ENCODE results near the gene SLC39A5. TPM values are rescaled to one million over a fixed set of nuclear protein-coding genes. Genes with fewer than 3 reads are reported as not detected.

The SLC39A5 gene
- total RNA-seq, 1 donor from 2014 or later, result 0.76 TPM

DNA sequence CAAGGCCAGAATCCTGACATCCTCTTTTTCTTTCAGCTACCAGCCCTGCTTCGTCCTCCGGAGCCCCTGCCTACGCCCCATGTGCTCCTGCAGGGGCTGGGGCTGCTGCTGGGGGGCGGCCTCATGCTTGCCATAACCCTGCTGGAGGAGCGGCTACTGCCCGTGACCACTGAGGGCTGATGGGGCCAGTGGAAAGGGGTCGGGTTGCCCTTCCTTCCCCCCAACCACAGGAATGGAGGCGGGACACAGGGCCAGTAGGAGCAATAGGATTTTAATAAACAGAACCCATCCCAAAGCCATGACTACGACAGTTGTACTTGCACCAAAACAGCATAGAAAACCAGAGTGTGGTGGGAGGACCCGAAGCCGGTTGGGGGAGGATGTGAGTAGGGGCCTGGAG lies 7.7 kb downstream of the SLC39A5 start:
- TF ChIP-seq, protein P1, sequence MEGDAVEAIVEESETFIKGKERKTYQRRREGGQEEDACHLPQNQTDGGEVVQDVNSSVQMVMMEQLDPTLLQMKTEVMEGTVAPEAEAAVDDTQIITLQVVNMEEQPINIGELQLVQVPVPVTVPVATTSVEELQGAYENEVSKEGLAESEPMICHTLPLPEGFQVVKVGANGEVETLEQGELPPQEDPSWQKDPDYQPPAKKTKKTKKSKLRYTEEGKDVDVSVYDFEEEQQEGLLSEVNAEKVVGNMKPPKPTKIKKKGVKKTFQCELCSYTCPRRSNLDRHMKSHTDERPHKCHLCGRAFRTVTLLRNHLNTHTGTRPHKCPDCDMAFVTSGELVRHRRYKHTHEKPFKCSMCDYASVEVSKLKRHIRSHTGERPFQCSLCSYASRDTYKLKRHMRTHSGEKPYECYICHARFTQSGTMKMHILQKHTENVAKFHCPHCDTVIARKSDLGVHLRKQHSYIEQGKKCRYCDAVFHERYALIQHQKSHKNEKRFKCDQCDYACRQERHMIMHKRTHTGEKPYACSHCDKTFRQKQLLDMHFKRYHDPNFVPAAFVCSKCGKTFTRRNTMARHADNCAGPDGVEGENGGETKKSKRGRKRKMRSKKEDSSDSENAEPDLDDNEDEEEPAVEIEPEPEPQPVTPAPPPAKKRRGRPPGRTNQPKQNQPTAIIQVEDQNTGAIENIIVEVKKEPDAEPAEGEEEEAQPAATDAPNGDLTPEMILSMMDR (IDR thresholded peaks at IDR 0.05; ENCODE audit: unreplicated experiment), result no peak
- H3K4me3 Mint-ChIP-seq, result no peak overlapping the region
- DNase-seq (ENCODE audit: low spot score in 2 of 2, unreplicated experiment in 2 of 2), result no peak
- H3K36me3 Mint-ChIP-seq, result peaks cover 19% of the 10 kb centered on the region
- H3K9me3 Mint-ChIP-seq, result no peaks in the 10 kb centered on the region
- no peaks in the 10 kb centered on the region for H3K27me3 Mint-ChIP-seq (ENCODE audit: low read depth)
- no peak overlapping the region for H3K27ac Mint-ChIP-seq
- no peaks in the 10 kb centered on the region for H3K4me1 Mint-ChIP-seq

DNA sequence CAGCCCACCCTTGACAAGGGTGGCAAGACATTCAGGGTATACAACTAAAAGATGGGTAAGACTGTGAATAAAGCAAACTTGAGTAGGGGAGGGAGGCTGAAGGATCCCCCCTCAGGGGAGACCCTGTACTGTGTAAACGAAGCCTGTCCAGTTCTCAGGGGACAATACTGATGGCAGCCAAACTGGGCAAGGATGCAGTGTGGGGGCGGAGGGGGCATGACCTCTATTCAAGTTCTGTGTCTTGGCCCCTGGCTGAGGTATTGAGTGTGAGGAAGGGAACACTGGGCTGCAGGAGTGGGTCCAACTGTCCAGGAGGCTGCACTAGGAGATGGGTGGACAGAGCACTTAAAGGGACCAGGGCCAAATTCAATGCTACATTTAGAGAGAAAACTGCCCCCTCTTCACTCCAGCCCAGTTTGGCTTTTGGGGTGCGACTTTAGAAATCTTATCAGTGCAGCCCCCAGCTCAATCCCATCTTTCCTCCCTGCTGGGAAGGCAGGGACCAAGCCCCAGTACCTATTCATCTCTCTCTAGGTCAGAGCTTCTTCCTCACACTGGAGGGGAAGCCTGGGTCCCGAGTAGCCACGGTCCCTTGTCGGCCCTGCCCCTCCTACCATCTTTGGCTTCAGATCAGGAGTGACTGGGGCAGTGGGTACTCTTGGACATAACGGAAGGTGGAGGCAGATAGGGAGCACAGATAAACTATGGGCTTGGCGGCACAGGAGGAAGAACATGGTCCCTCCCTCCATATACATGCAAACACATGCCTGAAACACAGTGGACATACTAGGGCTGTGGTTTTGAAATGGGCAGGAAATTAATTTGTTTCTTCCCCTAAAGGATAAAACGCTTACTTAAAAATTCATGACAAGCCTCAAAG lies 11.8 kb downstream of the SLC39A5 start:
- H3K4me1 Mint-ChIP-seq, result no peaks in the 10 kb centered on the region
- no peaks in the 10 kb centered on the region for H3K27me3 Mint-ChIP-seq (ENCODE audit: low read depth)
- H3K36me3 Mint-ChIP-seq, result peaks cover 36% of the 10 kb centered on the region
- H3K4me3 Mint-ChIP-seq, result no peak overlapping the region
- H3K9me3 Mint-ChIP-seq, result no peaks in the 10 kb centered on the region
- TF ChIP-seq, protein P1 (IDR thresholded peaks at IDR 0.05; ENCODE audit: unreplicated experiment), result no peak
- H3K27ac Mint-ChIP-seq, result no peak overlapping the region
- DNase-seq (ENCODE audit: low spot score in 2 of 2, unreplicated experiment in 2 of 2), result no peak

DNA sequence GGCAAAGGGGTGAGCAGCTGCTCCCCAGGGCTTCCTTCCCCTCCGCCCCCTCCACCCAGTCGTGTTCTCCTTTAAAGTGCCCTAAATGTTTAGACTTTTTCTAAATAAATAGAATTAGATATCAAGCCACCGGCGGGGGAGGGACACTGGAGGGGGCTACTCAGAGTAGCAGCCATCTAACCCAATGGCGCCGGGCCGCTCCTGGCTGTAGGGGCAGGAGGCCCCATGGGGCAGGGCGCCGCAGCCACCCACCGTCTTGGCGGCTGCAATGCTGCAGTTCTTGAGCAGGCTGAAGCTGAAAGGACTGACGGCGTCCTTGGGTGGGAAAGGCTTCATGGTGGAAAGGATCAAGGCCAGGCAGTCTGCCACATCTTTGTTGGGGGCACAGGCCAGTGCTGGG lies 13.1 kb downstream of the SLC39A5 start:
- H3K9me3 Mint-ChIP-seq, result no peaks in the 10 kb centered on the region
- H3K27me3 Mint-ChIP-seq (ENCODE audit: low read depth), result no peaks in the 10 kb centered on the region
- no peaks in the 10 kb centered on the region for H3K4me1 Mint-ChIP-seq
- H3K27ac Mint-ChIP-seq, result no peak overlapping the region
- no peak for DNase-seq (ENCODE audit: low spot score in 2 of 2, unreplicated experiment in 2 of 2)
- TF ChIP-seq, protein P1 (IDR thresholded peaks at IDR 0.05; ENCODE audit: unreplicated experiment), result no peak
- no peak overlapping the region for H3K4me3 Mint-ChIP-seq
- H3K36me3 Mint-ChIP-seq, result peaks cover 41% of the 10 kb centered on the region

DNA sequence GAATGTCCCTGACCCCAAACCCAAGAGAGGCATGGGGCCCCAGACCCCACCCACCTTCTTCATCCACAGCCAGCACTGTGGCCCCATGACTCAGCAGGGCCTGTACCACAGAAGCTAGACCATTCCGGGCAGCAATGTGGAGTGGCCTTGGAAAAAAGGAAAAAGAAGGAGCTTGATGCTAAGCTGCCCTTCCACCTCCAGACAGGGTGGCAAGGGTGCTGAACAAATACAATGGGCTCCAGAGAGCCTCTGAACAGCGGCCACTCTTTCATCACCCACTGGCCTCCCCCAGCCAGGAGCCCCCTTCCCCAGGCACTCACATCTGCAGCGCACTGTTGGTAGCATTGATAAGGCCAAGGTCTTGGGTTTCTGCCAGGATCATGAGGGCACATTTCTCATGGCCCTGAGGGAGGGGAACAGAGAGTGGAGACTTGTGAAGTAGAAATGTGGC lies 13.9 kb downstream of the SLC39A5 start:
- no peaks in the 10 kb centered on the region for H3K9me3 Mint-ChIP-seq
- no peaks in the 10 kb centered on the region for H3K27me3 Mint-ChIP-seq (ENCODE audit: low read depth)
- DNase-seq (ENCODE audit: low spot score in 2 of 2, unreplicated experiment in 2 of 2), result no peak
- H3K4me1 Mint-ChIP-seq, result no peaks in the 10 kb centered on the region
- peaks cover 41% of the 10 kb centered on the region for H3K36me3 Mint-ChIP-seq
- TF ChIP-seq, protein P1 (IDR thresholded peaks at IDR 0.05; ENCODE audit: unreplicated experiment), result no peak
- H3K27ac Mint-ChIP-seq, result no peak overlapping the region
- no peak overlapping the region for H3K4me3 Mint-ChIP-seq

DNA sequence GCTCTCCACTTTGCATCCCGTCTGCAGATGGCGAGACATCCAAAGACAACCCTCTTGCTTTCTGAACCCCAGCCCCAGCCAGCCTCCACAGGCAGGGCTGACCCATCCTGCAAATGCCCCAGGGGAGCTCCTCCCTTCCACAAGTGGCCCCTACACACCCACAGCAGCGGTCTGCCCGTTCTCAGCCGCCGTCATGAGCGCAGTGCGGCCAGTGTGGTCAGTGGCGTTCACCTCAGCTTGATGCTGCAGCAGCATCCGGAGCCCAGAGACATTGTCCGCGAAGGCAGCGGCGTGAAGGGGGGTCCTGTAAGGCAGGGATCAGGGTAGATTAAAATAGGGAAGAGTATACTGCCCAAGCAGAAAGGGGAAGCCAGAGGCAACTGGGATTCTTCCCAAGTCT lies 14.6 kb downstream of the SLC39A5 start:
- Mint-ChIP-seq H3K27me3 (ENCODE audit: low read depth) (no peaks in the 10 kb centered on the region), H3K36me3 (peaks cover 44% of the 10 kb centered on the region), H3K9me3 (no peaks in the 10 kb centered on the region), H3K27ac (no peak overlapping the region), H3K4me1 (no peaks in the 10 kb centered on the region), H3K4me3 (no peak overlapping the region)
- no peak for DNase-seq (ENCODE audit: low spot score in 2 of 2, unreplicated experiment in 2 of 2)
- TF ChIP-seq, protein P1 (IDR thresholded peaks at IDR 0.05; ENCODE audit: unreplicated experiment), result no peak
